Activated CD4-positive, alpha-beta memory T cell treated with anti-CD3 and anti-CD28 coated beads for 36 hours (primary cell): ENCODE data around the gene MYOCOS. TPM values are rescaled to one million over a fixed set of nuclear protein-coding genes. Genes with fewer than 3 reads are reported as not detected.
"Not testable (repeated sequence)": the region's sequence is repeated elsewhere in the genome, so short reads cannot be mapped to it uniquely, and the experiment has no call there.

Source experiments
- CTCF ChIA-PET: fragments of 350-600 bp; sonication (Branson Sonifier 250); formaldehyde crosslinking; loops from one replicate; lab custom pipeline; 2021; ENCODE audit warnings: antibody characterized with exemption, inconsistent platforms; lab: Charles Lee
- POLR2A ChIA-PET: fragments of 350-600 bp; sonication (Branson Sonifier 250); formaldehyde crosslinking; loops from one replicate; lab custom pipeline; 2021; ENCODE audit warnings: antibody characterized with exemption; lab: Charles Lee
- DNase-seq: peaks from one replicate; pipeline ENCODE4 v3.0.0-alpha.2; 2020
- H3K27ac Mint-ChIP-seq: one replicate; pipeline ENCODE4 v1.8.0; 2021; ENCODE audit warnings: mixed read lengths
- H3K27me3 Mint-ChIP-seq: one replicate; pipeline ENCODE4 v1.8.0; 2021; ENCODE audit warnings: mixed read lengths
- H3K36me3 Mint-ChIP-seq: one replicate; pipeline ENCODE4 v1.8.0; 2021; ENCODE audit warnings: mixed read lengths
- H3K4me1 Mint-ChIP-seq: one replicate; pipeline ENCODE4 v1.8.0; 2021; ENCODE audit warnings: low read depth, mixed read lengths
- H3K4me3 Mint-ChIP-seq: one replicate; pipeline ENCODE4 v1.8.0; 2021; ENCODE audit warnings: mild to moderate bottlenecking, mixed read lengths
- H3K9me3 Mint-ChIP-seq: one replicate; pipeline ENCODE4 v1.8.0; 2021; ENCODE audit warnings: mixed read lengths
- intact Hi-C: fragments of 100-400 bp; cut with micrococcal nuclease; formaldehyde crosslinking; loops from one replicate; pipeline ENCODE4 v1.15.1; 2023
- total RNA-seq, 2 experiments: library from RNA; stranded (reverse); gene quantifications; one replicate each; pipeline ENCODE4 v1.2.3, GENCODE V29; 2021

Gene MYOCOS
- total RNA-seq, 2 experiments from 2014 or later, result not detected

DNA sequence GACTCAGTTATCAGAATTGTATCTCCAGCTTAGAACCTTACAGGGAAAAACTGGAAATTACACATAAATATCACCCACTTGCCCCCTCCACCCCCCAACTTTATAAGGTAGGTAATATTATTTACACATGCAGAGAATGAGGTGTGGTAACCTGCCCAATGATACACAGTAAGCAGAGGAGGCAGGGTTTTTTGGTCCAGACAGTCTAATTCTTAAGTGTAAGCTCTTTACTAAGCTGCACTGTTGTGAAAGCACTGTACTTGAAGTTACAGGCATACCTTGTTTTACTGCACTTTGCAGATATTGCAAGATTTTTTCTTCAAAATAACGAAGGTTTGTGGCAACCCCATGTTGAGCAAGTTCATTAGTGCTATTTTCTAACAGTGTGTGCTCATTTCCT lies 24.8 kb upstream of the MYOCOS start:
- no peak for DNase-seq
- H3K9me3 Mint-ChIP-seq, result peaks cover 3% of the 10 kb centered on the region
- CTCF ChIA-PET, result interaction anchor here (0.8 kb wide), 1 partner anchor 47 kb away, joined by 3 read pairs; no protein-coding TSS in a partner anchor
- H3K36me3 Mint-ChIP-seq, result peaks cover 15% of the 10 kb centered on the region
- POLR2A ChIA-PET, result interaction anchor here (1.4 kb wide), 1 partner anchor 112 kb away, joined by 7 read pairs; the partner anchor contains the start of gene PRRC2C
- no peaks in the 10 kb centered on the region for H3K4me1 Mint-ChIP-seq
- no peak overlapping the region for H3K4me3 Mint-ChIP-seq
- no peaks in the 10 kb centered on the region for H3K27me3 Mint-ChIP-seq
- no peak overlapping the region for H3K27ac Mint-ChIP-seq
- intact Hi-C loops, result no loop called here

DNA sequence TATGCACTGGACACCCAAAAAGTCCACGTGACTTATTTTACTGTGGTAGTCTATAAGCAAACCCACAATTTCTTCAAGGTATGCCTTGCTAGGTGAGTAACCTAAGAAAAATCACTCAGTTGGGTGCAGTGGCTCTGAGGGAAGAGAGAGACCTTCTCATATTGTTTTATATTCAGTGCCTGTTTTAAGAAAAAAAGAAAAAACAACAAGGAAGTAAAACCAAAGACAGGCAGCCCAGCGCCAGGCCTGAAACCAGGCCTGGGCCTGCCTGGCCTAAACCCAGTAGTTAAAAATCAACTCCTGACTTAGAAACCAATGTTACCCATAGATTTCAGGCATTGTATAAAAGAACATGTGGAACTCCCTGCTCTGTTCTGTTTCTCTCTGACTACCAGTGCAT lies 21.7 kb upstream of the MYOCOS start:
- DNase-seq, H3K27me3 Mint-ChIP-seq, H3K4me3 Mint-ChIP-seq, POLR2A ChIA-PET, H3K9me3 Mint-ChIP-seq, CTCF ChIA-PET, intact Hi-C loops, H3K27ac Mint-ChIP-seq, H3K36me3 Mint-ChIP-seq, H3K4me1 Mint-ChIP-seq: not testable (repeated sequence)

DNA sequence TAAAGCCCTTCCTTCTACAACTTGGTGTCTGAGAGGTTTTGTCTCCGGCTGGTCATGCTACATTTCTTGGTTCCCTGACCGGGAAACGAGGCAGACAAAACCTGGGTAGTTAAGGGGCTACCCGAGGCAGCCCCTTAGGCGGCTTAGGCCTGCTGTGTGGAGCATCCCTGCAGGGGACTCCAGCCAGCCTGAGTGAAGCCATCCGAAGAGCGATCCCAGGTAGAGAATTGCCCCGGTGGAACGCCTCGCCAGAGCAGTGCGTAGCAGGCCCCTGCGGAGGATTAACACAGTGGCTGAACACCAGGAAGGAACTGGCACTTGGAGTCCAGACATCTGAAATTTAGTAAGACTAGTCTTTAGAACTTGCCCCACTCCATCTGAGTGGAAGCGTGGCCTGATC lies 21.2 kb upstream of the MYOCOS start:
- Mint-ChIP-seq H3K27ac (no peak overlapping the region), H3K4me3 (no peak overlapping the region), H3K9me3 (peaks cover 3% of the 10 kb centered on the region), H3K4me1 (no peaks in the 10 kb centered on the region), H3K27me3 (no peaks in the 10 kb centered on the region), H3K36me3 (peaks cover 2% of the 10 kb centered on the region)
- POLR2A ChIA-PET, result no interaction called here
- intact Hi-C loops, result no loop called here
- CTCF ChIA-PET, result no interaction called here
- DNase-seq, result no peak

DNA sequence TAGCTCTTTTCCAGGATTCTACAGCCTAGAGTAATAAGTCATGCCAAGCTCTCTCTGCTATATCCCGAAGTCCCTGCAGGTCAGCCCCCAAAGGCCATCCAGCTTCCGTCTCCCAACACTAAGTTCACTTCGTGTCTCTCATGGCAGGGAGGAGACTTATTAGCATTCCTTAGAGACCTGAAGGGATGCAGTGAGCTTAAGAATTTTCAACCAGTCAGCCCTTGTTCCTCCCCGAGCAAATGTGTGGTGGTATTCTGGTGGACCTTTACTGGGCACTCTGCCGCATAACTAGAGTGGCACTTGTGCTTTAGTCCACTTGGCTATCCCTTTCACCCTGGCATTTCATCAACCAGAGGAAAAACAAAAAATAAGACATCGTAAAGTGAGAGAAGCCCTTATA lies 19.0 kb upstream of the MYOCOS start:
- DNase-seq, H3K36me3 Mint-ChIP-seq, CTCF ChIA-PET, H3K9me3 Mint-ChIP-seq, H3K4me3 Mint-ChIP-seq, H3K4me1 Mint-ChIP-seq, H3K27ac Mint-ChIP-seq, intact Hi-C loops, H3K27me3 Mint-ChIP-seq, POLR2A ChIA-PET: not testable (repeated sequence)

DNA sequence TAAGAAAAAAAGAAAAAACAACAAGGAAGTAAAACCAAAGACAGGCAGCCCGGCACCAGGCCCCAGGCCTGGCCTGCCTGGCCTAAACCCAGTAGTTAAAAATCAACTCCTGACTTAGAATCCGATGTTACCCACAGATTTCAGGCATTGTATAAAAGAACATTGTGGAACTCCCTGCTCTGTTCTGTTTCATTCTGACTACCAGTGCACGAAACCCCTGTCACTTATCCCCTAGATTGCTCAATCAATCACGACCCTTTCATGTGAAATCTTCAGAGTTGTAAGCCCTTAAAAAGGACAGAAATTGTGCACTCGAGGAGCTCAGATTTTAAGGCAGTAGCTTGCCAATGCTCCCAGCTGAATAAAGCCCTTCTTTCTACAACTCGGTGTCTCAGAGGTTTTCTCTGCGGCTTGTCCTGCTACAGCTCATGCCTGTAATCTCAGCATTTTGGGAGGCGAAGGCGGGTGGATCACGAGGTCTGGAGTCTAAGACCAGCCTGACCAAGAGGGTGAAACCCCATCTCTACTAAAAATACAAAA lies 15.6 kb upstream of the MYOCOS start:
- Mint-ChIP-seq H3K27me3 (no peaks in the 10 kb centered on the region), H3K4me3 (no peak overlapping the region), H3K4me1 (no peaks in the 10 kb centered on the region), H3K9me3 (no peaks in the 10 kb centered on the region), H3K36me3 (no peaks in the 10 kb centered on the region), H3K27ac (no peak overlapping the region)
- intact Hi-C loops, result no loop called here
- ChIA-PET POLR2A (no interaction called here), CTCF (no interaction called here)
- no peak for DNase-seq

DNA sequence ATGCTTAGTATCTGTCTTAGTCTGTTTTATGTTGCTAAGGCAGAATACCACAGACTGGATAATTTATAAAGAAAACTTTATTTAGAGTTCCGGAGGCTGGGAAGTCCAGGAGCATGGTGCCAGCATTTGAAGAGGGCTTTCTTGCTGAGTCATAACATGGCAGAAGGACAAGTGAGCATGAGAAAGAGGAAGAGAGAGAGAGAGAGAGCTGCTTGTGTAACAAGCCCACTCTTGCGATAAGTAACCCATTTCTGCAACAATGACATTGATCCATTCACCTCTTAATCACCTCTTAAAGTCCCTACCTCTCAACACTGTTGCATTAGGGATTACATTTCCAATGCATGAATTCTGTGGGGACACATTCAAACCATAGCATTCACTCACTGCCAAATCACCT lies 11.7 kb upstream of the MYOCOS start:
- H3K27ac Mint-ChIP-seq, result no peak overlapping the region
- H3K27me3 Mint-ChIP-seq, result no peaks in the 10 kb centered on the region
- CTCF ChIA-PET, result no interaction called here

DNA sequence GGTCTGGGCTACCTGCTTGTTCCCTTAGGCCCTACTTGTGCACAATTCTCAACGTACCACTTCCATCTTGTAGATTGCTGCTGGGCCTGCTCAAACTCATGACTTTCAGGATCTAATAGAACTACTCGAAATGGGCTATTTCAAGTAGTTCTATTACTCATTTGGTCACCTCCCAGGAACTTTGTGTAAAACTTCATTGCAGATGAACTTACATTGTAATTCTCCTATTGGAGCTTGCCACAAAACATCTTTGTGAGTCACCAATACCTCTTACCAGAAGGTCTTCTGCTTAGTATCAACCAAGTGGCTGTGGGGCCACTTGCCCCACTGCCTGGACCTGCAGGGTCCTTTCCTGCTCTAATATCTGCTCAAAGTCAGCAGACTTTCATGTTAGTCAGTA lies 10.7 kb upstream of the MYOCOS start:
- Mint-ChIP-seq H3K4me1 (no peaks in the 10 kb centered on the region), H3K27me3 (no peaks in the 10 kb centered on the region), H3K9me3 (no peaks in the 10 kb centered on the region), H3K27ac (no peak overlapping the region), H3K36me3 (no peaks in the 10 kb centered on the region), H3K4me3 (no peak overlapping the region)
- DNase-seq, result no peak
- CTCF ChIA-PET, result no interaction called here
- POLR2A ChIA-PET, result no interaction called here
- intact Hi-C loops, result no loop called here

More for the DNA sequence above, 11.7 kb upstream of the MYOCOS start:
- intact Hi-C loops, result no loop called here
- POLR2A ChIA-PET, result no interaction called here
- H3K4me1 Mint-ChIP-seq, result no peaks in the 10 kb centered on the region
- H3K4me3 Mint-ChIP-seq, result no peak overlapping the region
- no peaks in the 10 kb centered on the region for H3K36me3 Mint-ChIP-seq
- no peaks in the 10 kb centered on the region for H3K9me3 Mint-ChIP-seq
- no peak for DNase-seq

DNA sequence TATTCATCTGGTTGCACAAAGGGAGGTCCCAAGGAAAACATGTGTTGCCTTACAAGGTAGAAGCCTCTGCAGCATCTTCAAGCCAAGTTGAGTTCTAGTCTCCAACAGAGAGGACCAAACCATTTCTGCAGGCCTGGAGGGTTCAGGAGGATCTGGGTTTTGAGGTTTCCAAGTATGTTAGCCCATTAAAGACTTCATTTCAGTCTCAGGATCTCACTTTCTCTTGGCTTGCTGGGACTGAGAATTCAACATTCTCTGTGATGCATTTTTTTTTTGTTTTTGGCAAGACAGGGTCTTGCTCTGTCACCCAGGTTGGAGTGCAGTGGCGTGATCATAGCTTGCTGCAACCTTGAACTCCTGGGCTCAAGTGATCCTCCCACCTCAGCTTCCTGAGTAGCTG lies 8.8 kb upstream of the MYOCOS start:
- H3K27ac Mint-ChIP-seq, result no peak overlapping the region
- CTCF ChIA-PET, result no interaction called here

DNA sequence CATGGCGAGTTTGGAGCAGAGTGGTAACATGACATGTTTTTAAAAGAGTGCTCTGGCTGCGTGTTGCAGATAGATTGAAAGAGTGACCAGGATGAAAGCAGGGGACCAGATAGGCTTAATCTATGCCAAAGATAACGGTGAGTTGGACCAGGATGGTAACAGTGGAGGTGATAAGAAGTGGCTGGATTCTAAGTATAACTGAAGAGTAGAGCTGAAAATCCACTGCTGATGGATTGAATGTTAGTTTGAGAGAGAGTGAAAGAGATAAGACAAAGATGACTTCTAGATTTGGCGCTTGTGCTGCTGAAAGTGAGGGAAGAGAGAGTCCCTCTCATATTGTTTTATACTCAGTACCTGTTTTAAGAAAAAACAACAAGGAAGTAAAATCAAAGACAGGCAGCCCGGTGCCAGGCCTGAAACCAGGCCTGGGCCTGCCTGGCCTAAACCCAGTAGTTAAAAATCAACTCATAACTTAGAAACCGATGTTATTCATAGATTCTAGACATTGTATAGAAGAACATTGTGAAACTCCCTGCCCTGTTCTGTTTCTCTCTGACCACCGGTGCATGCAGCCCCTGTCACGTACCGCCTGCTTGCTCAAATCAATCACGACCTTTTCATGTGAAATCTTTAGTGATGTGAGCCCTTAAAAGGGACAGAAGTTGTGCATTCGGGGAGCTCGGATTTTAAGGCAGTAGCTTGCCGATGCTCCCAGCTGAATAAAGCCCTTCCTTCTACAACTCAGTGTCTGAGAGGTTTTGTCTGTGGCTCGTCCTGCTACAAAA lies 6.7 kb upstream of the MYOCOS start:
- H3K27me3 Mint-ChIP-seq, H3K4me3 Mint-ChIP-seq, H3K4me1 Mint-ChIP-seq, H3K9me3 Mint-ChIP-seq, CTCF ChIA-PET, DNase-seq, H3K27ac Mint-ChIP-seq, H3K36me3 Mint-ChIP-seq, POLR2A ChIA-PET, intact Hi-C loops: not testable (repeated sequence)

More for the DNA sequence above, 8.8 kb upstream of the MYOCOS start:
- no peak overlapping the region for H3K4me3 Mint-ChIP-seq
- H3K4me1 Mint-ChIP-seq, result no peaks in the 10 kb centered on the region
- H3K27me3 Mint-ChIP-seq, result no peaks in the 10 kb centered on the region
- H3K36me3 Mint-ChIP-seq, result no peaks in the 10 kb centered on the region
- no peaks in the 10 kb centered on the region for H3K9me3 Mint-ChIP-seq
- POLR2A ChIA-PET, result no interaction called here
- intact Hi-C loops, result no loop called here
- no peak for DNase-seq

DNA sequence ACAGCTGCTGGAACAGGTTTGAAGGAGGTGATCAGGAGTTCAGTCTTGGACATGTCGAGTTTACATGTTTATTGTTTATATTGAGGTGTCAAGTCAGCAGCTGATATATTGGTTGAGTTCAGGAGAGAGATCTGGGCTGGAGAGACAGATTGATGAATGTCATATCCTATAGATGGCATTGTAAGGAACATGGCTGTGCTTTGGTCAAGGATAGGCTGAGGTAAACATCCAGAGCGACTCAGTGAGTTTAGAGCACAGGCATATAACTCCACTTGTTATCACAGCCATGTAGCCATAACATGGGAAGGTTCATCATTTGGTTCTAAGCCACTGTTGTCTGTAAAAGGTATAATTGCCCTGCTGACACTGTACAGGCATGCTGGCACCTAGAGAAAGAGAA lies 5.5 kb upstream of the MYOCOS start:
- Mint-ChIP-seq H3K4me1 (no peaks in the 10 kb centered on the region), H3K27ac (no peak overlapping the region), H3K36me3 (no peaks in the 10 kb centered on the region), H3K4me3 (no peak overlapping the region), H3K27me3 (no peaks in the 10 kb centered on the region), H3K9me3 (no peaks in the 10 kb centered on the region)
- DNase-seq, result no peak
- ChIA-PET CTCF (no interaction called here), POLR2A (no interaction called here)
- intact Hi-C loops, result no loop called here

DNA sequence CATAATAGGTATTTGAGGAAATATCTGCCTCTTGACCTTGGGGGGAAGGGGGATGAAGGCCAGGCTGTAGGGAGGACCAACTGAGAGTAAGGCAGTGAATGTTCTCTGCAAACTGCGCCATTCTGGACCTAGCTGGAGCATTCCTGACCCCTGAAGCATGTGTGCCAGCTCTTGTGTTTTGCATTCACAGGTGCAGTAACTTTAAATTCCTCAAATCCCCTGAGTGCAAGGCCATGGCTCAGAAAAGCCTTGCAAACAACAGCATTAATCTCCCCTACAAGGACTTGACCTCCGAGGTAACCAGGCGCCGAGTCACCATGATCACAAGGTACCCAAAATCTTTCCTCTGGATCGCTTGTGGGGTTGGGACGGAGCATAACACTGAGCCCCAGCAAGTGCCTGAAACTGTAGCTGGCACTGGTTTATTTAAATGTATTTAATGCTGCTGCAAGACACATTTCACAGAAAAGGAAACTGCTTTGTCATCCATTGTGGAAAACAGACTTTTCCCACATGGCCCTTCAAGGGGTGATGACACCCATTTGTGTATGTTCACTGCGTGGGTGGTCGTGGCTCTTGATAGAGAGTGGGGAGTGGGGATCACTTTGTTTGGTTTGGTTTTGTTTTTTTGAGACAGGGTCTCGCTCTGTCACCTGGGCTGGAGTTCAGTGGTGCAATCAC lies 1.7 kb downstream of the MYOCOS start:
- H3K9me3 Mint-ChIP-seq, result no peaks in the 10 kb centered on the region
- ChIA-PET CTCF (no interaction called here), POLR2A (no interaction called here)
- H3K27ac Mint-ChIP-seq, result no peak overlapping the region
- no peaks in the 10 kb centered on the region for H3K4me1 Mint-ChIP-seq
- H3K27me3 Mint-ChIP-seq, result peaks cover 1% of the 10 kb centered on the region
- H3K4me3 Mint-ChIP-seq, result no peak overlapping the region
- intact Hi-C loops, result no loop called here
- DNase-seq, result no peak
- no peaks in the 10 kb centered on the region for H3K36me3 Mint-ChIP-seq

DNA sequence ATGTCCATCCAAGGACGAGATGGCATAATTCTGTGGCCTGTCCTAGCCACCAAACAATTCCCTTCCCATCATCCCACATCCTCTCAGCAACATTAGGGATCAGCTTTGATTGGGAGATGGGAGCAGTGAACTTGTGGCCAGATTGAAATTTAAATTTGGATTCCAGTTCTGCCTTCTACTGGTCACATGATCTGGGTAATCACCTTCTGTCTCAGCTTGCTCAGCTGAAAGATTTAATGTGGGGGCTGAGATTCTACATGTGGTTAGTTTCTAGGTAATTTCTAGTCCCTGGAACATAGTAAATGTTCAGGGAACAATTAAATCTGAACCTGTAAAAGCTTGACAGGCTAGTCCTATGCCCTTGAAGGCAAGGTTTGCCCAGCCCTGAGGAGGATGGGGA lies 3.2 kb downstream of the MYOCOS start:
- Mint-ChIP-seq H3K4me3 (no peak overlapping the region), H3K4me1 (no peaks in the 10 kb centered on the region), H3K9me3 (no peaks in the 10 kb centered on the region), H3K27ac (no peak overlapping the region), H3K27me3 (peaks cover 12% of the 10 kb centered on the region), H3K36me3 (no peaks in the 10 kb centered on the region)
- no peak for DNase-seq
- POLR2A ChIA-PET, result no interaction called here
- intact Hi-C loops, result no loop called here
- CTCF ChIA-PET, result interaction anchor here (1.3 kb wide), 1 partner anchor 140 kb away, joined by 3 read pairs; the partner anchor contains the start of gene PRRC2C
